AG08395 (cell line): ENCODE results near the gene FAM181B.

Experiments used
- DNase-seq: peaks from one replicate; pipeline ENCODE4 v3.0.0; 2012; ENCODE audit warnings: mixed read lengths, low spot score

The FAM181B gene

GRCh38 chr11:82733444-82734119, at the start of gene FAM181B:
Gene FAM181B, minus strand, starts transcription at chr11:82733864. Its CDS starts 135 bp downstream, at chr11:82733729.
- peak; percentile 15 for DNase-seq

- DNase-seq, result no peak
Measured at GRCh38 chr11:82782825-82783374, 49.2 kb upstream of the FAM181B start.

- no peak for DNase-seq
Measured at GRCh38 chr11:82778776-82779175, 45.1 kb upstream of the FAM181B start.

- no peak for DNase-seq
Measured at GRCh38 chr11:82776377-82776776, 42.7 kb upstream of the FAM181B start.

- DNase-seq, result peak; percentile 69
Measured at GRCh38 chr11:82775736-82776346, 42.2 kb upstream of the FAM181B start.

- no peak for DNase-seq
Measured at GRCh38 chr11:82775218-82775617, 41.6 kb upstream of the FAM181B start.

- DNase-seq, result no peak
Measured at GRCh38 chr11:82771781-82772180, 38.1 kb upstream of the FAM181B start.

- DNase-seq, result no peak
Measured at GRCh38 chr11:82767123-82767522, 33.5 kb upstream of the FAM181B start.

GRCh38 chr11:82765466-82766034, 31.9 kb upstream of the FAM181B start:
- no peak for DNase-seq

GRCh38 chr11:82763167-82763566, 29.5 kb upstream of the FAM181B start:
- DNase-seq, result no peak

- no peak for DNase-seq
Measured at GRCh38 chr11:82759649-82760048, 26.0 kb upstream of the FAM181B start.

GRCh38 chr11:82757660-82758357, 24.1 kb upstream of the FAM181B start:
- DNase-seq, result no peak

- no peak for DNase-seq
Measured at GRCh38 chr11:82756765-82757639, 23.3 kb upstream of the FAM181B start.

GRCh38 chr11:82754410-82754809, 20.7 kb upstream of the FAM181B start:
- DNase-seq, result no peak

GRCh38 chr11:82753921-82754320, 20.3 kb upstream of the FAM181B start:
- no peak for DNase-seq

- no peak for DNase-seq
Measured at GRCh38 chr11:82752801-82753200, 19.1 kb upstream of the FAM181B start.

- DNase-seq, result no peak
Measured at GRCh38 chr11:82750643-82751139, 17.0 kb upstream of the FAM181B start.

GRCh38 chr11:82747471-82747870, 13.8 kb upstream of the FAM181B start:
- no peak for DNase-seq

GRCh38 chr11:82738091-82738490, 4.4 kb upstream of the FAM181B start:
- DNase-seq, result no peak

GRCh38 chr11:82734120-82734479, 436 bp upstream of the FAM181B start:
- DNase-seq, result no peak

GRCh38 chr11:82732734-82733443, 775 bp downstream of the FAM181B start:
- no peak for DNase-seq
